AML-193 (cell line): ENCODE data around the gene MUC2.

Experiments used
- DNase-seq, 2 experiments: peaks; one replicate each; lab custom pipeline; 2025; lab: John Stamatoyannopoulos, UW

MUC2 gene

GRCh38 chr11:1121813-1122663 is 47.4 kb downstream of the MUC2 start:
- no peak for DNase-seq

DNA sequence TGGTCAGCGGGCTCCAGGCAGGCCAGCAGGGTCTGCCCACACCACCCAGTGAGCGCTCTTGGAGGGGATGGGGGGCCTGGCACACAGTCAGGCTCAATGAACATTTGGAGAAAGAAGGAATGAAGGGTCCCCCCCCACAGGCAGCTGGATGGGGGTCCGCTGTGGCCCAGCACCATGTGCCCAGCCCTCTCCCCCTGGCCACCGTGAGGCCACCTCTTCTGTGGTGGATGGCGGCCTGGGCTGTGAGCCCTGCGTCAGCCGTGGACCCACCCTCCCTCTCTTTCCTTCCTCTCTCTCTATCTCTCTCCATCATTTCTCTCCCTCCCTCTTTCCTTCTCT is 48.0 kb downstream of the MUC2 start:
- no peak for DNase-seq

DNA sequence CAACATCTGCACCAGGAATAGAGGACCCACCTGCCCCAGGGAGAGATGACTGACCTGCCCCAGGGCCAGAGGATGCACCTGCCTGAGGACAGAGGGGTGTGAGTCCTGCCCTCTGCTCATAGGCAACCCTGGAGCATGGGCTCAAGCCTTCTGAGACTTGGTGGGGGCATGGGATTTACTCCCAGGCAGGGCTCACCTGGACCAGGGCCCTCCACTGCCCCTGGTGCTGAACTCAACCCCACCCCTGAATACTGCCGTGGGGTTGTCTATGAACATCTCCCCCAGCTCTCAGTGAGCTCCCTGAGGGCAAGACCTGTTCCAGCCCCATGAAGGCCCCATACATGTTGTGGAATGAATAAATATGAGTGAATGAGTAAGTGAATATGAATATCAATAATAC is 49.3 kb downstream of the MUC2 start:
- no peak for DNase-seq
